ENCODE results near the gene HTR5A.

DNA sequence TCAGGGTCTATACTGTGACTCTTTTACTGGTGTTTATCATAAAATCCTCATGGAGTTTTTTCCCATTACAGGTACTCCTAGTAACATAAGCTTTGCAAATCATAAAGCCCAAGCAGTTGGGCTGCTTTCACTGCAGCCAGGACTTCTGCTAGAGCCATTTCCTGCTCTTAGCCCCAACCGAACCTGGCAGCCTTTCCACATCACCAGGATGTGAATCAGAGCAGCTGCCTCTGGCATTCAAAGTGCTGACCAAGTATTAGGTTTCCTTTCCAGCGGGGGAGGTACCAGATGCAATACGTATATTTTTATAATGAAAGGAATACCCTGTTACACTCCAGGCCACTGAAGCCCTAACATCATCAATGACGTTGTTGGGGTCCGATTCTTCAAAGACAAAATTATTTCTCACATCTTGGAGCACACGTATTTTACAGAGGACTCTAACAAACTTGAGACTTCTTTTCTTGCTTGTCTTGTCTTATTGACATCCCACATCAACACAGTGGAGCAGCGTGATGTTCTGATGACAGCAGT is 3.6 kb upstream of the HTR5A start:
- TF ChIP-seq, protein P1, sequence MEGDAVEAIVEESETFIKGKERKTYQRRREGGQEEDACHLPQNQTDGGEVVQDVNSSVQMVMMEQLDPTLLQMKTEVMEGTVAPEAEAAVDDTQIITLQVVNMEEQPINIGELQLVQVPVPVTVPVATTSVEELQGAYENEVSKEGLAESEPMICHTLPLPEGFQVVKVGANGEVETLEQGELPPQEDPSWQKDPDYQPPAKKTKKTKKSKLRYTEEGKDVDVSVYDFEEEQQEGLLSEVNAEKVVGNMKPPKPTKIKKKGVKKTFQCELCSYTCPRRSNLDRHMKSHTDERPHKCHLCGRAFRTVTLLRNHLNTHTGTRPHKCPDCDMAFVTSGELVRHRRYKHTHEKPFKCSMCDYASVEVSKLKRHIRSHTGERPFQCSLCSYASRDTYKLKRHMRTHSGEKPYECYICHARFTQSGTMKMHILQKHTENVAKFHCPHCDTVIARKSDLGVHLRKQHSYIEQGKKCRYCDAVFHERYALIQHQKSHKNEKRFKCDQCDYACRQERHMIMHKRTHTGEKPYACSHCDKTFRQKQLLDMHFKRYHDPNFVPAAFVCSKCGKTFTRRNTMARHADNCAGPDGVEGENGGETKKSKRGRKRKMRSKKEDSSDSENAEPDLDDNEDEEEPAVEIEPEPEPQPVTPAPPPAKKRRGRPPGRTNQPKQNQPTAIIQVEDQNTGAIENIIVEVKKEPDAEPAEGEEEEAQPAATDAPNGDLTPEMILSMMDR (tag by site-specific recombination; IDR thresholded peaks at IDR 0.05): no peak
- no peak for TF ChIP-seq FEZF1 (tag by site-specific recombination; IDR thresholded peaks at IDR 0.05)

Data from HEK293 (cell line).